Mesenchymal stem cell (in vitro differentiated cells and primary cell): Measurements from ENCODE around the gene SIVA1.

Experiments used
- DNase-seq: peaks from one replicate; pipeline ENCODE4 v3.0.0-alpha.2; 2013
- H2AFZ ChIP-seq: one replicate; pipeline ENCODE4 v1.6.1; 2013; ENCODE audit warnings: low read depth, mild to moderate bottlenecking, control low read depth, inconsistent platforms, low read length, moderate library complexity
- H2AK5ac ChIP-seq: 2 replicates; pipeline ENCODE4 v1.6.1; 2013; ENCODE audit warnings: low read length, moderate library complexity, mild to moderate bottlenecking, inconsistent platforms; ENCODE audit not compliant: severe bottlenecking
- H2BK120ac ChIP-seq: one replicate; pipeline ENCODE4 v1.6.1; 2013; ENCODE audit warnings: low read depth, mild to moderate bottlenecking, inconsistent platforms, low read length, moderate library complexity
- H2BK12ac ChIP-seq, 2 experiments: one replicate each; pipeline ENCODE4 v1.6.1; 2013; ENCODE audit warnings: inconsistent platforms in 2 of 2, low read length in 2 of 2, mild to moderate bottlenecking in 2 of 2, moderate library complexity in 2 of 2, control low read depth in 1 of 2
- H2BK15ac ChIP-seq: one replicate; pipeline ENCODE4 v1.6.1; 2013; ENCODE audit warnings: mild to moderate bottlenecking, low read depth, inconsistent platforms; ENCODE audit not compliant: poor library complexity, severe bottlenecking
- H2BK5ac ChIP-seq: 2 replicates; pipeline ENCODE4 v1.6.1; 2013; ENCODE audit warnings: low read depth, mild to moderate bottlenecking, low read length, control low read depth, inconsistent platforms; ENCODE audit not compliant: poor library complexity, severe bottlenecking
- H3K14ac ChIP-seq, 2 experiments: one replicate each; pipeline ENCODE4 v1.6.1; 2013; ENCODE audit warnings: inconsistent platforms in 2 of 2, low read length in 2 of 2, control low read depth in 1 of 2, mild to moderate bottlenecking in 1 of 2, moderate library complexity in 1 of 2
- H3K18ac ChIP-seq, 2 experiments: one replicate each; pipeline ENCODE4 v1.6.1; 2013; ENCODE audit warnings: inconsistent platforms in 2 of 2, low read length in 2 of 2, control low read depth in 1 of 2, low read depth in 1 of 2, mild to moderate bottlenecking in 1 of 2
- H3K23ac ChIP-seq, 2 experiments: one replicate each; pipeline ENCODE4 v1.6.1; 2013; ENCODE audit warnings: inconsistent platforms in 2 of 2, low read length in 2 of 2, mild to moderate bottlenecking in 2 of 2, moderate library complexity in 2 of 2, control low read depth in 1 of 2
- H3K27ac ChIP-seq: 2 replicates; pipeline ENCODE4 v1.5.1; 2013; ENCODE audit warnings: mild to moderate bottlenecking, moderate library complexity, low read length, control low read depth, inconsistent platforms; ENCODE audit not compliant: poor library complexity, severe bottlenecking
- H3K27me3 ChIP-seq, 2 experiments: 2 replicates each; pipeline versions ENCODE4 v1.6.1 to v1.7.0; 2013; ENCODE audit warnings: low read length in 2 of 2, mild to moderate bottlenecking in 2 of 2, moderate library complexity in 2 of 2, control low read depth in 1 of 2, inconsistent platforms in 1 of 2; ENCODE audit not compliant: control insufficient read depth in 1 of 2, insufficient read depth in 1 of 2
- H3K36me3 ChIP-seq, 2 experiments: 2 replicates each; pipeline versions ENCODE4 v1.6.1 to v1.7.0; 2013; ENCODE audit warnings: low read length in 2 of 2, control low read depth in 1 of 2, inconsistent platforms in 1 of 2, low read depth in 1 of 2, mild to moderate bottlenecking in 1 of 2; ENCODE audit not compliant: insufficient read depth in 2 of 2, control insufficient read depth in 1 of 2
- H3K4ac ChIP-seq, 2 experiments: one replicate each; pipeline ENCODE4 v1.6.1; 2013; ENCODE audit warnings: inconsistent platforms in 2 of 2, low read length in 2 of 2, mild to moderate bottlenecking in 2 of 2, moderate library complexity in 2 of 2, control low read depth in 1 of 2, low read depth in 1 of 2
- H3K4me1 ChIP-seq: 2 replicates; pipeline ENCODE4 v1.6.1; 2013; ENCODE audit warnings: low read depth, low read length, control low read depth; ENCODE audit not compliant: control insufficient read depth, insufficient read depth
- H3K4me2 ChIP-seq: 2 replicates; pipeline ENCODE4 v1.6.1; 2013; ENCODE audit warnings: low read length, mild to moderate bottlenecking, inconsistent platforms; ENCODE audit not compliant: poor library complexity, severe bottlenecking
- H3K4me3 ChIP-seq, 2 experiments: 2 replicates each; pipeline versions ENCODE4 v1.5.1 to v1.7.0; 2013; ENCODE audit warnings: low read length in 2 of 2, mild to moderate bottlenecking in 2 of 2, control low read depth in 1 of 2, low read depth in 1 of 2; ENCODE audit not compliant: insufficient read depth in 1 of 2
- H3K79me1 ChIP-seq: replicated peaks from 2 replicates; pipeline ENCODE4 v1.6.1; 2013; ENCODE audit warnings: mild to moderate bottlenecking, control low read depth, low read length, inconsistent platforms; ENCODE audit not compliant: poor library complexity, severe bottlenecking
- H3K9ac ChIP-seq: 2 replicates; pipeline ENCODE4 v1.7.0; 2013; ENCODE audit warnings: mild to moderate bottlenecking, low read length, moderate library complexity
- H3K9me3 ChIP-seq: 2 replicates; pipeline ENCODE4 v1.7.0; 2013; ENCODE audit warnings: mild to moderate bottlenecking, low read length; ENCODE audit not compliant: control insufficient read depth
- H4K8ac ChIP-seq: one replicate; pipeline ENCODE4 v1.6.1; 2013; ENCODE audit warnings: inconsistent platforms, mild to moderate bottlenecking, low read length, moderate library complexity
- H4K91ac ChIP-seq: one replicate; pipeline ENCODE4 v1.6.1; 2013; ENCODE audit warnings: mild to moderate bottlenecking, low read length, inconsistent platforms
- WGBS: methylation state at CpG from one replicate; pipeline ENCODE4 v1.1.7; 2013; ENCODE audit warnings: mixed read lengths; 5-methylcytosine and 5-hydroxymethylcytosine counted together

Gene SIVA1

DNA sequence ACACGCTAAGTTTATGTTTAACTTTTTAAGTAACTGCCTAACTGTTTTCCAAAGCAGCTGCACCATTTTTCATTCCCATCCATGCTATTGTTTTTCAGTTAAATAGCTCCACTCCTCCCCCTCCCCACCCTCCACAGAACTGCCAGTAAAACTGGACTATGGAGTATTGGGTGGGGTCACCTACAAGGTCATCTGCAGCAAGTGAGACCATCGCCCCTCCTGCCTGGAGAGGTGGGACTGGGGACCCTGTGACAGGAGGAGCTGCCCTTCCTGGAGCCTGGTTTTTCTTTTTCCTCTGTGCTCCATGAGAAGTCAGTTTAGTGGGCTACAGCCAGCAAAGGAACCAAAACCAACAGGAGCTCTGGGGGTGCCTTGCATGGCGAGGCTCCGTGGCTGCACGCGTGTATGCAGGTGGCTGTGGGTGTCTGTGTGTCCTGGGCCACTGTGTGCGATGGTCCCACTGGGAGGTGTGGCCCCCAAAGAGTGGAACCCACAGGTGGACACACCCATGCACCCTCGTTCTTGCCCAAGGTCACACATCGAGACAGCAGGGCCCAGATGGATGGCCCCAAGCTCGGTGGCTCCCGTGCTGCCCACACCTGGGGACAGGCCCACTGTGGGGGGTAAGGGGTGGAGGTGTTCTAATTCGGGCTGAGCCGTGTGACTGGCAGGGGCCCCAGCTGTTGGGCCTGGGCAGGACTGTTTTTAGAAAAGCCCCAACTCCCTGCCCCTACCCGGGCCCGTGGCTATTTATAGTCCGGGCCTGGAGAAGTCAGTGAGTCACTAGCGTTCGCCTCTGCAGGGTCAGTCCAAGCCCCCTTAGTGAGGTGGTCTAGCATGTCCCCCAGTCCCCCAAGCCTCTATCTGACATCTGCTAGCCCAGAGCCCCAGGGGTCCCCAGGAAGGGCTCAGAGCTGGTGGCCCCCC lies 31.2 kb upstream of the SIVA1 start:
- H3K14ac ChIP-seq, result peak overlapping the region in 1 of 2 experiments; percentile 13
- H4K91ac ChIP-seq, result no peak overlapping the region
- H2BK120ac ChIP-seq, result no peak overlapping the region
- H2AFZ ChIP-seq, result no peak overlapping the region
- H3K27me3 ChIP-seq, result peaks cover 5 to 11% of the 10 kb centered on the region in 2 experiments
- H3K4me1 ChIP-seq, result peaks cover 47% of the 10 kb centered on the region
- no peak overlapping the region for H3K4ac ChIP-seq
- H4K8ac ChIP-seq, result no peak overlapping the region
- no peak overlapping the region for H3K4me2 ChIP-seq
- H2AK5ac ChIP-seq, result no peak overlapping the region
- DNase-seq, result peak; percentile 73
- H3K27ac ChIP-seq, result no peak overlapping the region
- no peaks in the 10 kb centered on the region for H3K9me3 ChIP-seq
- H3K23ac ChIP-seq, result no peak overlapping the region
- 65% methylated on average over 17 of the region's 18 CpGs for WGBS
- no peak overlapping the region for H3K9ac ChIP-seq
- H3K4me3 ChIP-seq, result no peak overlapping the region
- peak overlapping the region in 1 of 2 experiments; percentile 29 for H2BK12ac ChIP-seq
- H2BK5ac ChIP-seq, result no peak overlapping the region
- no peak overlapping the region for H2BK15ac ChIP-seq
- peaks cover 31 to 51% of the 10 kb centered on the region in 2 experiments for H3K36me3 ChIP-seq
- peak overlapping the region in 1 of 2 experiments; percentile 75 for H3K18ac ChIP-seq
- H3K79me1 ChIP-seq, result peaks cover 11% of the 10 kb centered on the region

DNA sequence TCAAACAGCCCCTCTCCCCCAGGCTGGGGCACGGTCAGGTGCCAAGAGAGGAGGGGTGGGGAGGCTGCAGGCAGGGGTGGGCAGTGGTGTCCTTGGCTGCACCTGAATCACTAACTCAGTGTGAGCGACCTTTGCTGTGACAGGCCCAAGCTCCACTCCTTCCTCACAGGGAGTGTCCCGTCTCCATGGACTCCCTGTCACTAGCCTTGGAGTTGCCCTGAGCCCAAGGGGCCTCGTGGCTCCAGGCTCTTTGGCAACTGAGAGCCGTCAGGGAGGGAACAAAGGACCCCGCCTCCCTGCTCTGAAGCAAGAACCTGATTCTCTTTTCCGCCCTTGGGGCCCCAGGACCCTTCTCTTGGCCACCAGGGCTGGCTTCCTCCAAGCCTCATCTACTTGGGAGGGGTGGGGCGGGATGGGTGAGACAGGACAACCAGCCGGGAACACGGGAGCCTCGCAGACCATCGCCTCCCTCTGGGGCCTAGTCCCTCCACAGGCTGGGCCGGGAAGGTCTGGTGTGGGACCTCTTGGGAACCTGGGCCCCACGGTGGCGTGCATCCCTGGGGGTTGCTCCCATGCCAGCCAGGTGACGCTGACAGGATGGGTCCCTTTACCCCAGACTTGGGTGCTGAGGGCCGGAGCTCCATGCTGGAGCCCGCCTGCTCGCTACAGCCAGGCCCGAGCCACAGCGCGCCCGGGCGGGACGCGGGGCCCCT lies 29.9 kb upstream of the SIVA1 start:
- no peak overlapping the region for H3K27ac ChIP-seq
- no peak overlapping the region for H3K9ac ChIP-seq
- H3K4me2 ChIP-seq, result peak overlapping the region; percentile 75
- peaks cover 24 to 40% of the 10 kb centered on the region in 2 experiments for H3K36me3 ChIP-seq
- H3K4me3 ChIP-seq, result peak overlapping the region; percentile 11 to 79
- H3K9me3 ChIP-seq, result no peaks in the 10 kb centered on the region
- H3K79me1 ChIP-seq, result peaks cover 6% of the 10 kb centered on the region
- H2BK5ac ChIP-seq, result no peak overlapping the region
- WGBS, result 59% methylated on average over 25 of the region's 26 CpGs
- peaks cover 14 to 22% of the 10 kb centered on the region in 2 experiments for H3K27me3 ChIP-seq
- no peak overlapping the region for H2AFZ ChIP-seq
- no peak overlapping the region for H2BK15ac ChIP-seq
- no peak overlapping the region for H4K91ac ChIP-seq
- H3K4ac ChIP-seq, result peak overlapping the region; percentile 26 to 30
- no peak overlapping the region for H3K23ac ChIP-seq
- H4K8ac ChIP-seq, result peak overlapping the region; percentile 66
- H3K4me1 ChIP-seq, result peaks cover 48% of the 10 kb centered on the region
- H3K18ac ChIP-seq, result peak overlapping the region; percentile 11 to 80
- DNase-seq, result no peak
- no peak overlapping the region for H2AK5ac ChIP-seq
- H3K14ac ChIP-seq, result peak overlapping the region in 1 of 2 experiments; percentile 12
- peak overlapping the region; percentile 39 for H2BK120ac ChIP-seq
- H2BK12ac ChIP-seq, result peak overlapping the region; percentile 11 to 38

DNA sequence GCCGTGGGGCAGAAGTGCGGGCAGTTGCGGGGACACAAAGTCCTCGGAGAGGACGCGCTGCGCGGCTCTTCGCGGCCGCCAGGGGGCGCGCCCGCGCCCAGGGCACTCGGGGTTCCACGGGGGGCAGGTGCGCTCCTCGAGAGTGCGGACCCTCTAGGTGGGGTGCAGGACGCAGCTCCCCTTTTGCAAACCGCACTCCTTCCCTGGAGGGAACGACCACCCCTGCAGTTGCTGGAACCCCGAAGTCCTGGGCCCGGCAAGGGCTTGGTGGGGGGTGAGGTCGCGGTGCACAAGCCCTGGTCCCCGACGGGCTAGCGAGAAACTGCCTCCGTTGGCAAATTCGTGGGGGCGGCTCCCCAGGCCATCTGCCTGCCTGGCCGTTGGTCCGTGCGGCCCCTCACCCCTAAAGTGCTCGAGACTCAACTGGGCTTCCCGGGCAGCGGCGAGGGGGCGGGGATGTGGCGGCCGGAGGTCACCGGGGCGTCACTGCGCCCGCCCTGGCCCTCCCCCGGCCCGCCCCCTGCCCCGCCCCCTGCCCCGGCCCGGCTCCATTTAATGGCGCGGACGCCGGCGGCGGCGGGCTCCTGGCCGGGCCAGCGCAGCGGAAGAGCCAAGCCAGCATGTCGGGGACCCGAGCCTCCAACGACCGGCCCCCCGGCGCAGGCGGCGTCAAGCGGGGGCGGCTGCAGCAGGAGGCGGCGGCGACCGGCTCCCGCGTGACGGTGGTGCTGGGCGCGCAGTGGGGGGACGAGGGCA lies 29.1 kb upstream of the SIVA1 start, which contains the start of gene ADSS1:
TSS of gene ADSS1 (plus strand) at position 579 of the 756 bp plus-strand sequence. CDS start at position 621, 42 bp downstream.
- peak within 1 kb of the TSS in 1 of 2 experiments; percentile 64 for H3K23ac ChIP-seq
- peak within 1 kb of the TSS; percentile 67 to 79 for H3K4ac ChIP-seq
- H2BK12ac ChIP-seq, result peak within 1 kb of the TSS; percentile 11 to 76
- peak within 1 kb of the TSS; percentile 88 for H4K91ac ChIP-seq
- H2AFZ ChIP-seq, result peak within 1 kb of the TSS; percentile 47
- DNase-seq, result peak; percentile 67
- H4K8ac ChIP-seq, result peak within 1 kb of the TSS; percentile 76
- peaks cover 3% of the 10 kb centered on the region for H3K79me1 ChIP-seq
- H3K9me3 ChIP-seq, result no peaks in the 10 kb centered on the region
- H2BK5ac ChIP-seq, result no peak within 1 kb of the TSS
- H3K18ac ChIP-seq, result peak within 1 kb of the TSS; percentile 90 to 93
- H3K9ac ChIP-seq, result peak within 1 kb of the TSS; percentile 64
- no peak within 1 kb of the TSS for H3K27ac ChIP-seq
- peak within 1 kb of the TSS; percentile 85 for H2BK15ac ChIP-seq
- peaks cover 14 to 30% of the 10 kb centered on the region in 2 experiments for H3K27me3 ChIP-seq
- H3K4me3 ChIP-seq, result peak within 1 kb of the TSS; percentile 76 to 79
- H2BK120ac ChIP-seq, result peak within 1 kb of the TSS; percentile 74
- 2% methylated on average over 30 of the region's 82 CpGs for WGBS
- peaks cover 23 to 33% of the 10 kb centered on the region in 2 experiments for H3K36me3 ChIP-seq
- no peak within 1 kb of the TSS for H2AK5ac ChIP-seq
- H3K4me2 ChIP-seq, result peak within 1 kb of the TSS; percentile 91
- peak within 1 kb of the TSS in 1 of 2 experiments; percentile 95 for H3K14ac ChIP-seq
- H3K4me1 ChIP-seq, result peaks cover 48% of the 10 kb centered on the region
